ENCODE data around the gene SPSB1. TPM values are rescaled to one million over a fixed set of nuclear protein-coding genes. Genes with fewer than 3 reads are reported as not detected.

SPSB1 gene
- total RNA-seq, 3 donors from 2014 or later (not counting 1 experiment from before 2014, with no cell fraction given), result 0.82 to 3.0 (median 1.5) TPM

DNA sequence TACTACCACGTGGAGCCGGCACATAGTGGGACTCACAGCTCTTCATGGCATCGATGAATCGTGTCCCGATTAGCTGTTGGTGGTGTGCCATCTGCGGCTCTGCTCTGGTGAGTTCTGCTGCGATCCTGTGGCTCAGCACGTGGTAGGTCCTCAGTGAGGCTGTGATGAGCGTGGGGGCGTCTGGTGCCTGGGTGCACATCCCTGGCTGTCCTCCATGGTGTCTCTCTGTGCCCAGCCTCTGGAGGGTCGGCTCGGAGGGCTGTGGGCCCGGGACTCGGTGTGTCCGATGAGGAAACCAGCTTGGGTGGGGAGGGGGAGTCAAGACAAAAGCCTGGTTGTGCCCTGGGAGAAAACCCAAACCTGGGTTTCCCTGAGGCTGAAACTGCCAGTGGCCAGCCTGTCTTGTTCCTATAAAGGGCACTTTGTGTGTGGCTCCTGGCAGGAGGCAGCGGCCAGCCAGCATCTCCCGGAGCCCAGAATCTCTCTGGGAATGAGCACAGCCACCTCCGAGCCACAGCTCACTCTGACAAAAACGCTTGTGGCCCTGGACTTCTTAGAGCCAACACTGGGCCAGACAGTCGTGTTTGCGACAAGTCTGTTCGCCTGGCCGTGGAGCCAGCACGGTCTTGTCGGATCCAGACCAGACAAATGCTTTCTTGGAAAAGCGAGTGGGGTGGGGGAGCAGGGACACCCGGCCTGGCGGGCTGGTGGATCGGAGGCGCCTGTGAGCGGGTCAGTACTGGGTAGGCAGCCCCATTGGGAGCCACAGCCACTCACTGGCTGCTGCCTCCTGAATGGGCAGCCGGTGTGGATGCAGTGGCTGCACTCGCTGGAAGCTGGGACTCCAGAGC is 31.8 kb downstream of the SPSB1 start:
- Histone ChIP-seq H3K36me3 (ENCODE audit: control insufficient read depth, insufficient read depth, low read length) (no peaks in the 10 kb centered on the region), H3K4me1 (ENCODE audit: control insufficient read depth, insufficient read depth, low read length) (no peaks in the 10 kb centered on the region), H3K27me3 (ENCODE audit: control insufficient read depth, insufficient read depth, low read length) (no peaks in the 10 kb centered on the region), H3K4me3 (ENCODE audit: low read length) (no peak overlapping the region), H3K9me3 (ENCODE audit: control insufficient read depth, insufficient read depth, low read length) (no peaks in the 10 kb centered on the region), H3K27ac (ENCODE audit: low read length) (no peak overlapping the region)
- intact Hi-C loops (cut with micrococcal nuclease), result no loop called here
- Mint-ChIP-seq H3K9me3 (no peaks in the 10 kb centered on the region), H3K36me3 (no peaks in the 10 kb centered on the region), H3K4me1 (no peaks in the 10 kb centered on the region), H3K27me3 (ENCODE audit: low read depth in 2 of 2) (peaks cover 0 to 4% of the 10 kb centered on the region in 2 donors), H3K4me3 (no peak overlapping the region), H3K27ac (no peak overlapping the region)
- DNase-seq (no peak), ATAC-seq (no peak)
- TF ChIP-seq, protein P1, sequence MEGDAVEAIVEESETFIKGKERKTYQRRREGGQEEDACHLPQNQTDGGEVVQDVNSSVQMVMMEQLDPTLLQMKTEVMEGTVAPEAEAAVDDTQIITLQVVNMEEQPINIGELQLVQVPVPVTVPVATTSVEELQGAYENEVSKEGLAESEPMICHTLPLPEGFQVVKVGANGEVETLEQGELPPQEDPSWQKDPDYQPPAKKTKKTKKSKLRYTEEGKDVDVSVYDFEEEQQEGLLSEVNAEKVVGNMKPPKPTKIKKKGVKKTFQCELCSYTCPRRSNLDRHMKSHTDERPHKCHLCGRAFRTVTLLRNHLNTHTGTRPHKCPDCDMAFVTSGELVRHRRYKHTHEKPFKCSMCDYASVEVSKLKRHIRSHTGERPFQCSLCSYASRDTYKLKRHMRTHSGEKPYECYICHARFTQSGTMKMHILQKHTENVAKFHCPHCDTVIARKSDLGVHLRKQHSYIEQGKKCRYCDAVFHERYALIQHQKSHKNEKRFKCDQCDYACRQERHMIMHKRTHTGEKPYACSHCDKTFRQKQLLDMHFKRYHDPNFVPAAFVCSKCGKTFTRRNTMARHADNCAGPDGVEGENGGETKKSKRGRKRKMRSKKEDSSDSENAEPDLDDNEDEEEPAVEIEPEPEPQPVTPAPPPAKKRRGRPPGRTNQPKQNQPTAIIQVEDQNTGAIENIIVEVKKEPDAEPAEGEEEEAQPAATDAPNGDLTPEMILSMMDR (IDR thresholded peaks at IDR 0.05), result no peak
- 94% methylated on average over 33 of the region's 33 CpGs for WGBS (ENCODE audit: insufficient coverage)

GRCh38 chr1:9326596-9326995 is 33.9 kb downstream of the SPSB1 start:
- no peak overlapping the region for H3K27ac Mint-ChIP-seq
- H3K36me3 ChIP-seq (ENCODE audit: control insufficient read depth, insufficient read depth, low read length), result no peaks in the 10 kb centered on the region
- WGBS (ENCODE audit: insufficient coverage), result 93% methylated on average over 9 of the region's 9 CpGs

GRCh38 chr1:9328201-9328600 is 35.5 kb downstream of the SPSB1 start:
- Histone ChIP-seq H3K9me3 (ENCODE audit: control insufficient read depth, insufficient read depth, low read length) (no peaks in the 10 kb centered on the region), H3K27ac (ENCODE audit: low read length) (no peak overlapping the region), H3K4me1 (ENCODE audit: control insufficient read depth, insufficient read depth, low read length) (peaks cover 10% of the 10 kb centered on the region), H3K36me3 (ENCODE audit: control insufficient read depth, insufficient read depth, low read length) (no peaks in the 10 kb centered on the region), H3K4me3 (ENCODE audit: low read length) (no peak overlapping the region), H3K27me3 (ENCODE audit: control insufficient read depth, insufficient read depth, low read length) (no peaks in the 10 kb centered on the region)
- ATAC-seq, result no peak
- Mint-ChIP-seq H3K27ac (no peak overlapping the region), H3K4me3 (no peak overlapping the region), H3K4me1 (peaks cover 16 to 18% of the 10 kb centered on the region in 2 donors), H3K27me3 (ENCODE audit: low read depth in 2 of 2) (peaks cover 4 to 9% of the 10 kb centered on the region in 2 donors), H3K36me3 (no peaks in the 10 kb centered on the region), H3K9me3 (no peaks in the 10 kb centered on the region)
- intact Hi-C loops (cut with micrococcal nuclease), result no loop called here
- no peak for DNase-seq
- TF ChIP-seq, protein P1 (IDR thresholded peaks at IDR 0.05), result no peak
- WGBS (ENCODE audit: insufficient coverage), result 92% methylated on average over 9 of the region's 9 CpGs

More at GRCh38 chr1:9326596-9326995, 33.9 kb downstream of the SPSB1 start:
- no peaks in the 10 kb centered on the region for H3K9me3 Mint-ChIP-seq
- no peak overlapping the region for H3K4me3 ChIP-seq (ENCODE audit: low read length)
- H3K27me3 ChIP-seq (ENCODE audit: control insufficient read depth, insufficient read depth, low read length), result no peaks in the 10 kb centered on the region
- no peak for DNase-seq
- H3K36me3 Mint-ChIP-seq, result no peaks in the 10 kb centered on the region
- H3K4me1 ChIP-seq (ENCODE audit: control insufficient read depth, insufficient read depth, low read length), result no peaks in the 10 kb centered on the region
- intact Hi-C loops (cut with micrococcal nuclease), result no loop called here
- no peak for ATAC-seq
- no peaks in the 10 kb centered on the region for H3K9me3 ChIP-seq (ENCODE audit: control insufficient read depth, insufficient read depth, low read length)
- peaks cover 4 to 9% of the 10 kb centered on the region in 2 donors for H3K27me3 Mint-ChIP-seq (ENCODE audit: low read depth in 2 of 2)
- no peak overlapping the region for H3K4me3 Mint-ChIP-seq
- H3K4me1 Mint-ChIP-seq, result peaks cover 0 to 2% of the 10 kb centered on the region in 2 donors
- H3K27ac ChIP-seq (ENCODE audit: low read length), result no peak overlapping the region
- TF ChIP-seq, protein P1 (IDR thresholded peaks at IDR 0.05), result no peak

All from natural killer cell (primary cell).